Measurements from ENCODE around the gene NEDD4L. TPM values are rescaled to one million over a fixed set of nuclear protein-coding genes. Genes with fewer than 3 reads are reported as not detected.
"Not testable (repeated sequence)": the region's sequence is repeated elsewhere in the genome, so short reads cannot be mapped to it uniquely, and the experiment has no call there.

Gene NEDD4L
- total RNA-seq, 1 donor from 2014 or later = 93.9 TPM

DNA sequence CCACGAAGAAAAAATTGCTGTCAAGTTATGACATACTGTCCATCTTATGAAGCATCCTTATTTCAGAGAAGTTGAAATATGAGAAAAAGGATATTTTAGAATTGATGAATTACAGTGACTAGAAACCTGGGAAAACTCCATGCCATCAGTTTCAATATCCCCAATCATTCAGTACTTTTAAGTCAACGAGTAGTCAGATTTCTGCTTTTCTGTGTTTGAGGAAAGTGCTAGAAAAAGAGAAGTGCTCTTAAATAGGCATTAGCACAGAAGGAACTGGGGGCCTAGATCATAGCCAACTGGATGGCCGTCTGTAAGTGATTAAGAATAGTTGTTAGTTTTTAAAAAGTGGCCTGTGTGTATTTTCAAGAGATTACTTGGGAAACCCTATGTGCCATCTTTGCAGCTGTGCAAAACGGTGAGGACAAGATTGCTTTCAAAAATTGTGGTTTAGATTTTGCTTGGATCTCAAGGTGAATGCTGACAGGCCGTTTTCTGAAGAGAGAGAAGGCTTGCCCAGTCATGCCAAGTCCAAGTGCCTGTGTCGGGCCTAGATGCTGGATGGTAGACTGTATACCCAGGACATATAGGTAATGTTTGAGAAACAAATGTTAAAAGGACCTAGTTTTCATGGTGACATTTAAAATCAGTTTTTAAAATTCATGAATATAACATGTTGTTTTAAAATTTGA lies 5.1 kb downstream of the NEDD4L start:
- H3K4me1 Mint-ChIP-seq (ENCODE audit: low read depth, unreplicated experiment) = peaks cover 33% of the 10 kb centered on the region
- H4K20me1 ChIP-seq (ENCODE audit: insufficient read depth, low read length) = no peaks in the 10 kb centered on the region
- peaks cover 32% of the 10 kb centered on the region for H3K4me1 ChIP-seq (ENCODE audit: insufficient read depth, low read length)
- FAIRE-seq (no peak), DNase-seq (ENCODE audit: low read depth) (no peak)
- H3K27me3 ChIP-seq (ENCODE audit: insufficient read depth, low read length) = no peaks in the 10 kb centered on the region
- peak overlapping the region; percentile 71 for H3K27ac ChIP-seq (ENCODE audit: low read depth, low read length)
- H2AFZ ChIP-seq (ENCODE audit: low read depth, low read length) = no peak overlapping the region
- no peaks in the 10 kb centered on the region for H3K9me3 ChIP-seq (ENCODE audit: insufficient read depth, low read depth, low read length)
- H3K9me3 Mint-ChIP-seq (ENCODE audit: unreplicated experiment) = no peaks in the 10 kb centered on the region
- H3K9ac ChIP-seq (ENCODE audit: low read length) = peak overlapping the region; percentile 35
- H3K4me3 Mint-ChIP-seq (ENCODE audit: unreplicated experiment) = no peak overlapping the region
- peaks cover 1% of the 10 kb centered on the region for H3K36me3 Mint-ChIP-seq (ENCODE audit: low read depth, unreplicated experiment)
- H3K27ac Mint-ChIP-seq (ENCODE audit: unreplicated experiment) = no peak overlapping the region
- no peak overlapping the region for H3K4me2 ChIP-seq (ENCODE audit: low read length)
- H3K79me2 ChIP-seq (ENCODE audit: insufficient read depth, low read length) = peaks cover 2% of the 10 kb centered on the region
- no peak overlapping the region for H3K4me3 ChIP-seq (ENCODE audit: insufficient read depth, low read depth, low read length)
- H3K27me3 Mint-ChIP-seq (ENCODE audit: low read depth, unreplicated experiment) = no peaks in the 10 kb centered on the region
- no peak for TF ChIP-seq CTCF (IDR thresholded peaks at IDR 0.05; ENCODE audit: insufficient read depth, low read depth, low read length)
- H3K36me3 ChIP-seq (ENCODE audit: insufficient read depth, low read length) = no peaks in the 10 kb centered on the region

DNA sequence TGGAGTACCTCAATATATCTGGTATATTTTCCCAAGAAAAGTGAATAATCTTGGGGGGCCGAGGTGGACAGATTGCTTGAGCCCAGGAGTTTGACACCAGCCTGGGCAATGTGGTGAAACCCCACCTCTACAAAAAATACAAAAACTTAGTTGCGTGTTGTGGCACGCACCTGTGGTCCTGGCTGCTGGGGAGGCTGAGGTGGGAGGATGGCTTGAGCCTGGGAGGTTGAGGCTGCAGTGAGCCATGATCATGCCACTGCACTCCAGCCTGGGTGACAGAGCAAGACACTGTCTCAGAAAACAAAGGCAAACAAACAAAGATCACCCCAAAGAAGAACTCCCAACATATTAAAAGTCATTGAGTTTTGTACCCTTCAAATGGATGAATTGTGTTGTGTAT lies 6.9 kb downstream of the NEDD4L start:
- H3K4me2 ChIP-seq (ENCODE audit: low read length); H3K9ac ChIP-seq (ENCODE audit: low read length); H3K4me3 ChIP-seq (ENCODE audit: insufficient read depth, low read depth, low read length); H4K20me1 ChIP-seq (ENCODE audit: insufficient read depth, low read length); DNase-seq (ENCODE audit: low read depth); FAIRE-seq; H3K36me3 Mint-ChIP-seq (ENCODE audit: low read depth, unreplicated experiment); H3K27me3 Mint-ChIP-seq (ENCODE audit: low read depth, unreplicated experiment); H3K79me2 ChIP-seq (ENCODE audit: insufficient read depth, low read length); H3K9me3 ChIP-seq (ENCODE audit: insufficient read depth, low read depth, low read length); H2AFZ ChIP-seq (ENCODE audit: low read depth, low read length); H3K27ac ChIP-seq (ENCODE audit: low read depth, low read length); H3K9me3 Mint-ChIP-seq (ENCODE audit: unreplicated experiment); H3K36me3 ChIP-seq (ENCODE audit: insufficient read depth, low read length); H3K27ac Mint-ChIP-seq (ENCODE audit: unreplicated experiment); H3K4me3 Mint-ChIP-seq (ENCODE audit: unreplicated experiment); H3K27me3 ChIP-seq (ENCODE audit: insufficient read depth, low read length): not testable (repeated sequence)
- H3K4me1 Mint-ChIP-seq (ENCODE audit: low read depth, unreplicated experiment) = peaks cover 35% of the 10 kb centered on the region
- H3K4me1 ChIP-seq (ENCODE audit: insufficient read depth, low read length) = peaks cover 23% of the 10 kb centered on the region

GRCh38 chr18:58051765-58052460 lies 7.9 kb downstream of the NEDD4L start:
- H3K36me3 ChIP-seq (ENCODE audit: insufficient read depth, low read length) = no peaks in the 10 kb centered on the region
- no peak overlapping the region for H3K4me3 ChIP-seq (ENCODE audit: insufficient read depth, low read depth, low read length)
- H2AFZ ChIP-seq (ENCODE audit: low read depth, low read length) = peak overlapping the region; percentile 35
- H3K9me3 ChIP-seq (ENCODE audit: insufficient read depth, low read depth, low read length) = no peaks in the 10 kb centered on the region
- H3K4me2 ChIP-seq (ENCODE audit: low read length) = peak overlapping the region; percentile 21
- H3K4me1 ChIP-seq (ENCODE audit: insufficient read depth, low read length) = peaks cover 16% of the 10 kb centered on the region
- H4K20me1 ChIP-seq (ENCODE audit: insufficient read depth, low read length) = no peaks in the 10 kb centered on the region
- H3K27me3 ChIP-seq (ENCODE audit: insufficient read depth, low read length) = no peaks in the 10 kb centered on the region
- no peak overlapping the region for H3K4me3 Mint-ChIP-seq (ENCODE audit: unreplicated experiment)
- no peaks in the 10 kb centered on the region for H3K36me3 Mint-ChIP-seq (ENCODE audit: low read depth, unreplicated experiment)
- TF ChIP-seq EZH2 (IDR thresholded peaks at IDR 0.05; ENCODE audit: insufficient read depth, low read length) = no peak
- peak; percentile 31 for TF ChIP-seq CTCF (IDR thresholded peaks at IDR 0.05; ENCODE audit: insufficient read depth, low read depth, low read length)
- no peaks in the 10 kb centered on the region for H3K9me3 Mint-ChIP-seq (ENCODE audit: unreplicated experiment)
- no peak overlapping the region for H3K9ac ChIP-seq (ENCODE audit: low read length)
- DNase-seq (ENCODE audit: low read depth) (no peak), FAIRE-seq (no peak)
- H3K4me1 Mint-ChIP-seq (ENCODE audit: low read depth, unreplicated experiment) = peaks cover 29% of the 10 kb centered on the region
- H3K79me2 ChIP-seq (ENCODE audit: insufficient read depth, low read length) = peaks cover 3% of the 10 kb centered on the region
- peak overlapping the region; percentile 9 for H3K27ac ChIP-seq (ENCODE audit: low read depth, low read length)
- peak overlapping the region; percentile 21 for H3K27ac Mint-ChIP-seq (ENCODE audit: unreplicated experiment)
- H3K27me3 Mint-ChIP-seq (ENCODE audit: low read depth, unreplicated experiment) = no peaks in the 10 kb centered on the region
